D721Med (cell line): ENCODE results near the gene ZNF407.

Experiments
- DNase-seq: peaks from one replicate; pipeline ENCODE4 v3.0.0; 2011; ENCODE audit warnings: low spot score; ENCODE audit not compliant: insufficient read length
- FAIRE-seq: peaks from 2 replicates; lab custom pipeline; 2011; peaks lifted over from hg19 to GRCh38; lab: Jason Lieb, UNC
- CTCF ChIP-seq: IDR thresholded peaks from 2 replicates; pipeline ENCODE4 v1.5.1; 2012; ENCODE audit warnings: mild to moderate bottlenecking, control low read depth; ENCODE audit not compliant: insufficient read depth; ENCODE audit errors: missing control alignments

The ZNF407 gene

GRCh38 chr18:75114231-75114764, 516.6 kb downstream of the ZNF407 start:
- FAIRE-seq (no peak), DNase-seq (no peak)
- no peak for TF ChIP-seq CTCF
